ENCODE data around the gene MICOS13.

MICOS13 gene

GRCh38 chr19:5714816-5715215, 34.5 kb upstream of the MICOS13 start:
- no peak overlapping the region for H2AFZ ChIP-seq (ENCODE audit: low read depth)
- peaks cover 66% of the 10 kb centered on the region for H3K79me2 ChIP-seq (ENCODE audit: insufficient read depth, low read depth)
- TF ChIP-seq, protein P1, sequence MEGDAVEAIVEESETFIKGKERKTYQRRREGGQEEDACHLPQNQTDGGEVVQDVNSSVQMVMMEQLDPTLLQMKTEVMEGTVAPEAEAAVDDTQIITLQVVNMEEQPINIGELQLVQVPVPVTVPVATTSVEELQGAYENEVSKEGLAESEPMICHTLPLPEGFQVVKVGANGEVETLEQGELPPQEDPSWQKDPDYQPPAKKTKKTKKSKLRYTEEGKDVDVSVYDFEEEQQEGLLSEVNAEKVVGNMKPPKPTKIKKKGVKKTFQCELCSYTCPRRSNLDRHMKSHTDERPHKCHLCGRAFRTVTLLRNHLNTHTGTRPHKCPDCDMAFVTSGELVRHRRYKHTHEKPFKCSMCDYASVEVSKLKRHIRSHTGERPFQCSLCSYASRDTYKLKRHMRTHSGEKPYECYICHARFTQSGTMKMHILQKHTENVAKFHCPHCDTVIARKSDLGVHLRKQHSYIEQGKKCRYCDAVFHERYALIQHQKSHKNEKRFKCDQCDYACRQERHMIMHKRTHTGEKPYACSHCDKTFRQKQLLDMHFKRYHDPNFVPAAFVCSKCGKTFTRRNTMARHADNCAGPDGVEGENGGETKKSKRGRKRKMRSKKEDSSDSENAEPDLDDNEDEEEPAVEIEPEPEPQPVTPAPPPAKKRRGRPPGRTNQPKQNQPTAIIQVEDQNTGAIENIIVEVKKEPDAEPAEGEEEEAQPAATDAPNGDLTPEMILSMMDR (conservative IDR thresholded peaks at IDR 0.05; ENCODE audit: low read depth, low read length), result no peak
- peaks cover 8% of the 10 kb centered on the region; the same call in 1 of the 2 replicates for H3K36me3 ChIP-seq (ENCODE audit: insufficient read depth)
- H3K9ac ChIP-seq, result no peak overlapping the region
- H3K27ac ChIP-seq, result no peak overlapping the region
- no peak overlapping the region for H3K4me2 ChIP-seq
- 0 out of 2 replicates have a peak, but pooled peaks cover 5% of the 10 kb centered on the region for H4K20me1 ChIP-seq (ENCODE audit: insufficient read depth)
- no peak overlapping the region for H3K4me3 ChIP-seq (IDR thresholded peaks at IDR 0.05; ENCODE audit: insufficient read depth, low read depth, low read length)
- H3K4me1 ChIP-seq (ENCODE audit: low read depth, poor library complexity, severe bottlenecking), result peaks cover 16% of the 10 kb centered on the region
- no peaks in the 10 kb centered on the region for H3K27me3 ChIP-seq (ENCODE audit: insufficient read depth, low read depth)

DNA sequence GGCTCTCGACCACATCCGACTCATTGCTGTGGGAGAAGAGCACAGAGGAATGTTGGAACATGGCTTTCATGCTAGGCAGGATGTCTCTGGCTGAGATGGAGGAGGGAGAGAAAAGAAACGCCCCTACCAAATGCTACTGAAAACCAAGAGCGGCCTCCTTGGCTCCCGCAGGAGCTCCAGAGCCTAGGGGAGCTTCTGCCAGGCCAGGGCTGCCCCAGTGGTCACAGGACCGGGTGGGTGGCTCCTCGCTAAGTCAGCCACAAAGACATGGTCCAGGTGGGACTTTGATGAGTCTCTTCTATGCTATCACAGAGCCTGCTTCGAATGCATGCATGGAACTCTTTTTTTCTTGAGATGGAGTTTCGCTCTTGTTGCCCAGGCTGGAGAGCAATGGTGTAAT, 32.9 kb upstream of the MICOS13 start:
- Histone ChIP-seq H3K9ac (no peak overlapping the region), H2AFZ (ENCODE audit: low read depth) (no peak overlapping the region), H3K4me1 (ENCODE audit: low read depth, poor library complexity, severe bottlenecking) (peaks cover 16% of the 10 kb centered on the region), H3K27ac (no peak overlapping the region), H3K4me3 (IDR thresholded peaks at IDR 0.05; ENCODE audit: insufficient read depth, low read depth, low read length) (no peak overlapping the region), H3K27me3 (ENCODE audit: insufficient read depth, low read depth) (no peaks in the 10 kb centered on the region), H3K4me2 (no peak overlapping the region), H4K20me1 (ENCODE audit: insufficient read depth) (no peaks in the 10 kb centered on the region), H3K36me3 (ENCODE audit: insufficient read depth) (peaks cover 8% of the 10 kb centered on the region; the same call in 1 of the 2 replicates), H3K79me2 (ENCODE audit: insufficient read depth, low read depth) (peaks cover 50% of the 10 kb centered on the region)
- TF ChIP-seq, protein P1 (conservative IDR thresholded peaks at IDR 0.05; ENCODE audit: low read depth, low read length), result no peak

- H3K4me1 ChIP-seq (ENCODE audit: low read depth, poor library complexity, severe bottlenecking), result peaks cover 3% of the 10 kb centered on the region
- no peak overlapping the region for H2AFZ ChIP-seq (ENCODE audit: low read depth)
- no peaks in the 10 kb centered on the region for H4K20me1 ChIP-seq (ENCODE audit: insufficient read depth)
- H3K4me3 ChIP-seq (IDR thresholded peaks at IDR 0.05; ENCODE audit: insufficient read depth, low read depth, low read length), result no peak overlapping the region
- TF ChIP-seq, protein P1 (conservative IDR thresholded peaks at IDR 0.05; ENCODE audit: low read depth, low read length), result no peak
- H3K36me3 ChIP-seq (ENCODE audit: insufficient read depth), result peaks cover 8% of the 10 kb centered on the region; the same call in 1 of the 2 replicates
- no peak overlapping the region for H3K9ac ChIP-seq
- no peaks in the 10 kb centered on the region for H3K27me3 ChIP-seq (ENCODE audit: insufficient read depth, low read depth)
- H3K79me2 ChIP-seq (ENCODE audit: insufficient read depth, low read depth), result peaks cover 35% of the 10 kb centered on the region
- no peak overlapping the region for H3K27ac ChIP-seq
- H3K4me2 ChIP-seq, result no peak overlapping the region
Measured at GRCh38 chr19:5711713-5712161, 31.4 kb upstream of the MICOS13 start.

DNA sequence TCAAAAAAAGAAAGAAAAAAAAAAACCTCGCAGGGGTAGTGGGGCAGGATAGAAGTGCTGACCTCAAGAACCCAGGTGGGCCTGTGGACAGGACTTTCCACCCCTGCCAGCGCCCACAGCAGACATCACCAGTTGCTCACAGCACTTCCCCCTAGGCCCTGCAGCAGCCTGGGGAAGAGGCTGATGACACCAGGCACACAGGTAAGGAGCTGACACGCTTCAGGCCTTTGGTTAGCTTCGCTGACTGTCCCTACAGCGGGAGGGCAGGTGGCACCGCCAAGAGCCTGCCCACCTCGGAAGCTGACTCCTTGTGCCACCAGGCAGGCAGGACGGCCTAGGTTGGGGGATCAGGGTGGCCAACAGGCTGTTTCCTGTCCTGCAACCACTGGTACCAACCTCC, 30.7 kb upstream of the MICOS13 start:
- no peak overlapping the region for H3K4me2 ChIP-seq
- no peak overlapping the region for H3K9ac ChIP-seq
- peaks cover 8% of the 10 kb centered on the region; the same call in 1 of the 2 replicates for H3K36me3 ChIP-seq (ENCODE audit: insufficient read depth)
- H3K27ac ChIP-seq, result no peak overlapping the region
- no peaks in the 10 kb centered on the region for H3K27me3 ChIP-seq (ENCODE audit: insufficient read depth, low read depth)
- TF ChIP-seq, protein P1 (conservative IDR thresholded peaks at IDR 0.05; ENCODE audit: low read depth, low read length), result no peak
- H2AFZ ChIP-seq (ENCODE audit: low read depth), result no peak overlapping the region
- H3K4me3 ChIP-seq (IDR thresholded peaks at IDR 0.05; ENCODE audit: insufficient read depth, low read depth, low read length), result no peak overlapping the region
- no peaks in the 10 kb centered on the region for H4K20me1 ChIP-seq (ENCODE audit: insufficient read depth)
- H3K79me2 ChIP-seq (ENCODE audit: insufficient read depth, low read depth), result peaks cover 29% of the 10 kb centered on the region; the same call in 1 of the 2 replicates
- peaks cover 3% of the 10 kb centered on the region for H3K4me1 ChIP-seq (ENCODE audit: low read depth, poor library complexity, severe bottlenecking)

All from KMS-11 (cell line).